Activated CD4-positive, CD25-positive, alpha-beta regulatory T cell (primary cell): Measurements from ENCODE around the gene TJP1.
"Not testable (repeated sequence)": the region's sequence is repeated elsewhere in the genome, so short reads cannot be mapped to it uniquely, and the experiment has no call there.

Experiments
- DNase-seq, 4 experiments: peaks; one replicate each; lab custom pipeline; 2025; lab: John Stamatoyannopoulos, UW

The TJP1 gene

GRCh38 chr15:29838352-29839010, 16.2 kb upstream of the TJP1 start:
- DNase-seq: no peak

DNA sequence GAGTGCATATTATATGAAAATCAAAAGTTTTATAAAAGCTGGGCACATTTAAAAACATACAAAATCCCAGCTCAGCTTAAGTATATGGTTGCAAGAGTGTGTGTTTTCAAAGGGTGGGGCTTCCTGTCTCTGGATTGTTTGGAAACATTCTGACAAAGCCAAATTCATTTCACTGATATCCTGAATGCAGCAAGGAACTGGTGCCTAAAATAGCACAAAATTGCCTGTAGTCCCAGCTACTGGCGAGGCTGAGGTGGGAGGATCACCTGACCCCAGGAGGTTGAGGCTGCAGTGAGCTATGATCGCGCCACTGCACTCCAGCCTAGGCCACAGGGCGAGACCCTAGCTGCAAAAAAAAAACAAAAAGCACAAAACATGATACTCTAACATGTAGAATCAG, 13.0 kb upstream of the TJP1 start:
- no peak for DNase-seq

DNA sequence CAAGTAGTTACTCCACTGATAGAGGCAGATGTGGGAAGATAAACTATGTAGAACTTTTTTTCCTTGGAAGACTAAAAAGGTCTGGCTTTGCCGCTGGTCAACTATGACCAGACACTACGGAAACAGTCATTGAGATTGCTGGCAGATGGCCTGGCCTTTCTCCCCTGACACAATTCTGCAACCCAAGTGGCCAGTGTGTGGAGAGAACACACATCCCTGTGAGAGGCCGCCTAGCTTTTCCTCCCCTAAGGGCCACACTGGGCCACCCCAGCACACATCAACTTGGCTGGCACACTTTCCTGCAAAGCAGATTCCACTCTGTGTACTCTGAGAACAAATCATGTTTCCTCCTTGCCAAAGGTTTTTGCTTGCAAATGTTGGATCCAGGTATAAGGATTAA, 10.4 kb upstream of the TJP1 start:
- DNase-seq: no peak

- no peak for DNase-seq
Observed at GRCh38 chr15:29826908-29827820, 4.9 kb upstream of the TJP1 start.

DNA sequence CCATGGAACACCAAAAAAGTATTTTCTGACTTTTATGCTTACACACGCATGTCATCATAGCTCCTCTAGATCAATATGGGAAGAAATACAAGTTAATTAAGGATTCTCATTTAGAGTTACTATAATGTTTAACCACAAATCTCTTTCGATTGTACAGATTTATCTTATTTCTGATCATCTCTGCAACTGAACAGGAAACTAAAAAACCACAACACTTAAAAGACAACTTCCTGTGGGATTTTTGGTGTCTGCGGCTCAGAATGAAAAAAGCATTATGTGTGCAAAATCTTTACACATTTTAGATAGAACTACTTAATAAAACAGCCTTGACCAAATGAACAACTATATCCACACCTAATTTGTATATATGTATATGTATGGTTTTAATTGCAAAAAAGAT, 3.0 kb upstream of the TJP1 start:
- DNase-seq: no peak

DNA sequence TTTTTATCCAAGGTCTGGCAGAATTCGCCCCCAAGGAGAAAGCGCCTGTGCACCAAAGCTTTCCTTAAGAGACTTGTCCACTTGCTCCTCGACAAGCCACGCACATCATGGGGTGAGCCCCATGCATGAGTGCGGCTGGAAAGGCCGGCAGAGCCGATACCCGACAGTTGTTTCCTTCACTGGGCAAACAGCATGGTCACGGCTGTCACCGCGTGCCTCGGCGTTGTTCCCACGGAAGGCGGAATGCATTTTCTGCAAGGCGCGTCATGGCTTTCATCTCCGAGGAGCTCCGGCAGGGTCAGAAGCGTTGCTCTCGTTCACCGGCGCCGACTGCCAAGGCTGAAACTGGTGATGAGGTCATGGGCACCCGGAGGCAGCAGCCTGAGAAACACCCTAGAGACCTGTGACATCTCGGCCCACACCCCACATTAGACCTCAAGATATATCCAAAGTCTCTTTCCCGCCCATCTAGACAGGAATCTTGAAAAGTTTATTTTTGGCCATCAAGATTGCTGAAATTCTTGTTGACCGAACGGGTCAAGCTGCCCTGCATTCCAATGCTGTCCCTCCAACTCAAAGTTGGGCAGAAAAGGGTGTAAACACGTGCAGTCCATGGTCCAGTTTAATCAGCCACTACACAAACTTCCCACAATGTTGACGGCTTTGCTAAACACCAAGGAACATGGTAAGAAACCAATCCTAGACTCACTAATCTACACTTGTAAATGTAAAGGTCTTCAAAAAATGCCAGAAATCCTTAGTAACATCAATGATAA, 604 bp upstream of the TJP1 start:
- no peak for DNase-seq

- no peak for DNase-seq
Observed at GRCh38 chr15:29821416-29822099, 710 bp downstream of the TJP1 start.

DNA sequence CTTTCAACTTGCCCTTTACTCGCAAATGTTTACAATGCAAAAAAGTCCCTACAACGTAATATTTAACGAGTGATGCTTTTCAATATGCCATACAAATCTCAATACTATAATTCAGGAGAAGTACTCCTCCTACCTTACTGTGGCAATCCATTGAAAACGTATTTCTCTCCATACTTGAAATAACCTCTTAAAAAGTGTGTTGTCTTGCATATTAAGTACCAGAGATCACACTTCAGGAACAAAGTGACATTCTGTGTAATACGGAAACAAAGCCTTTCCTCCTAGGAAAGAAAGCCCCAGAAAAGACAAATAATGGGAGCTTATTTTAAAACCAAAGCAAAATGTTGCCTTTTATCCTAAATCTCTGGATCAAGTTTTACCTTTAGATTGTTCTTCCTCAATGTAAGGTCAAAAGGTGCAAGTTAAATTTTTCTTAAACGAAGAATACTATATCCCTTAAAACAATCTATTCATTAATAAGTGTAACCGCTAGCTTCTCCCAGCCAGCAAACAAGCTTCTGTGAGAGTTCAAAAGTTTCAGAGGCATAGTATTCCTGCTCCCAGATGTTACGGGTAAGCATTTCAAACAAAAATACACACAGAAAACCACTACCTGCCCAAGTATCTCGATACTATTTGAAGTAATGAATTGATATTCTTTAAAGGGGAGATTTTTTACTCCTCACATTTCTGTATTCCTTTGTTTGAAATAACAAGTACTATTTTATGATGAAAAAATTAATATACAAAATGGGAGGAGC, 1.7 kb downstream of the TJP1 start:
- DNase-seq: no peak

DNA sequence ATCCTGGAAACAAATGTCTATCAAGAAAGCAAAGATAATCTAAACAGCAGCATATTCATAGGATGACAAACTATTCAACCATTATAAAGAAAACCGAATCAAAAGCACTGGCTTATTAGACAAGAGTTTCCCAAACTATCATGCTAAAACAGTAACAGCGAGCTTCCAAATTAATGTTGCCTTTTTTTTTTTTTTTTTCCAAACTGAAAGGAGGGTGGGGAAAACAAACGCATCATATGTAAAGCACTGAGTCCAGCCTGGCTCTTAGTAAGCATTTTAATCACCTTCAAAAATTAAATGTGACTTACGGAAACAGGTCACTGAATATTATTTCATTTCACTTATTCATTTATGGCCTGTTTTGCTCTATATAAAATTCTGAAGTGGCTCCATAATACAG, 2.3 kb downstream of the TJP1 start:
- DNase-seq: no peak

DNA sequence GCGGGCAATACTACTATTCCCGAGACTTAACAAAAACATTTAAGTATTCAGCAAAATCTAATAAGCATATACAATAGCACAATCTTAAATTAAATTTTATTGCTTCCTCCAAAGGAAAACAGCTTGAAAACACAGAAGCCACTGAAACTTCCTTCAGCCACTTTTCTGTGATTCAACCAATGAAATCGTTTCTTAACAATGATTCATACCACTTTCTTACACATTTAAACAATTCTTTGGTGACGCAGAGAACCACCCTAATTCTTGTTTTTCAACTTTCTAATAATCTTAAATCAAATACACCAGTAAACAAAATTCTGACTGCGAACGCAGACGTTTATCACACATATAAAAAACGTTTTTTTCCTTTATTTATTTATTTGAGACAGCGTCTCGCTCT, 4.1 kb downstream of the TJP1 start:
- no peak for DNase-seq

DNA sequence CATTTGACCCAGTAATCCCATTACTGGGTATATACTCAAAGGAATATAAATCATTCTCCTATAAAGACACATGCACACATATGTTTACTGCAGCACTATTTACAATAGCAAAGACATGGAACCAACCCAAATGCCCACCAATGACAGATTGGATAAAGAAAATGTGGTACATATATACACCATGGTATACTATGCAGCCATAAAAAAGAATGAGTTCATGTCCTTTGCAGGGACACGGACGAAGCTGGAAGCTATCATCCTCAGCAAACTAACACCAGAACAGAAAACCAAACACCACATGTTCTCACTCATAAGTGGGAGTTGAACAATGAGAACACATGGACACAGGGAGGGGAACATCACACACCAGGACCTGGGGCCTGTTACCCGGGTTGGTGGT, 4.8 kb downstream of the TJP1 start:
- DNase-seq: not testable (repeated sequence)

DNA sequence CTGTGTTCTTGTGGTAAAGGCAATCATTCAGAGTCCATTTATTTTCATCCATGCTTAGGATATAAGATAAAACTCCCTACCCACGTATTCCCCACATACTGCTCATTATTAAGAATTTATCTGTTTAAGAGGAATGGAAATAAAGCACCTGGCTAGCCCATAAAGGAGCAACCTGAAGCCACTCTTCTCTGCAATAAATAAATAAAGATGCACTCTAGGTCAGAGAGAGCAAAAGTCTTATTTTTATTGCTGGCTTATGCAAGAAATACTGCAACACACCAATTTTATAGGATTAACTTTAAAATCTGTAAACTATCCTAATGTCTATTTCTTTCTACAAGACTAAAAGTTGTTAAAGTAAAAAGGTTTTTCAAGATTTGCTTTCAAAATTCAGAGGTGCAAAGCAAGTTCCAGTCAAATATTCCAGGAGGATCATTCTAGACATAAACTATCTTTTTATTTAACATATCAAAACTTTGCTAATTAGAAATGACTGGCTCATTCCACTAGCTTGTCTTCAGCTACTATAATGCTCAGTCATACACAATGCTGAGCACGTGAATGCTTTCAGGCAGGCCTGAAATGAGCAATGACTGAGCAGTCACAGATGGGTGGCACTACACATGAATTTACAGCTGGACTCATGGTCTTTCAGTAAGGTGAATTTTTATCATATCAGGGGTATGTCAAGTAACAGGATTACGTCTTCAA, 7.1 kb downstream of the TJP1 start:
- DNase-seq: no peak

GRCh38 chr15:29813009-29813408, 9.3 kb downstream of the TJP1 start:
- no peak for DNase-seq

GRCh38 chr15:29812384-29812694, 9.9 kb downstream of the TJP1 start:
- DNase-seq: no peak

GRCh38 chr15:29811691-29812383, 10.4 kb downstream of the TJP1 start:
- DNase-seq: no peak

DNA sequence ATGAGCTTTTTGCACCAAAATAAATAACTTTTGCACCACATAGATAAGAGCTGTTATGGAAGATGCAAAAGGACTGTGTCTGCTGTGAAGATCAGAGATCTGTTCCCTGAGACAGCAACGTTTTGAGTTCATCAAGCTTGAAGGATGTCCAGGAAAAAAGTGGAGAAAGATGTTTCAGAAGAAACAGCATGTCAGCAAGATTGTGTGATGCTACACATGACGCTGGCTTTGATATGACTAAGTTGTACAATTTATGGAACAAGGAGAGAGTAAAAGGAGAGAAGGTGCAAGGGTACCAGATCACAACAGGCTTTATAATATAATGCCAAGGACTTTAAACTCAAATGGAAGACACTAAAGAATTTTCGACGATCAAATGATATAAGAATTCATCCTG, 16.6 kb downstream of the TJP1 start:
- no peak for DNase-seq

DNA sequence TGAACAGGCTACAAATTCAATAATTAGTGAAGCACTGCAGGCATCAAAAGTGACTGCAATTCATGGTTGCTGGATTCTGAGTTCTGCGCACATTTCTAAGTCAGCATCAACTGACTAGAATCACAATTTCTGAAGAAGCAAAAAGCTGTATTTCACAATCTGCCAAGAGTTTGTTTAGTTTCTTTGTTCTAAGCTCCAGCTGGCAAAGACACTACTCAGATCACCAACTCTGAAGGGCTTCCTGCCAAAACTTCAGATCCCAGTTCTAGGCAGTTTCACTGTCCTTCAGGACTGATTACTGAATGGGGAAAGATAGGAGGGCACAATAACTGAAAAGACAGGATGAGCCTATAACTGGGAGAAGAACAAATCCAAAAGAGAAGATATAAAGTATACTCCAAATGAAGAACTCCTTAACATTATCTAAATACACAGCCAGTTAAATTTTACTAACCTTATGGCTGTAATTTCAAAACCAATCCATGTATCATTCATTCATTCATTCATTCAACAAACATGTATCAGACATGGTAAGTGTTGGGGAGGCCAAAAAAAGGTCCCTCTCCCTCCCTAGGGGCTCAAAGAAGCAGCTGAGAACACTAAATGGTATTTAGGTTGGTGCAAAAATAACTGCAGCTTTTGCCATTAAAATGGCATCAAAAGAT, 17.1 kb downstream of the TJP1 start:
- no peak for DNase-seq

DNA sequence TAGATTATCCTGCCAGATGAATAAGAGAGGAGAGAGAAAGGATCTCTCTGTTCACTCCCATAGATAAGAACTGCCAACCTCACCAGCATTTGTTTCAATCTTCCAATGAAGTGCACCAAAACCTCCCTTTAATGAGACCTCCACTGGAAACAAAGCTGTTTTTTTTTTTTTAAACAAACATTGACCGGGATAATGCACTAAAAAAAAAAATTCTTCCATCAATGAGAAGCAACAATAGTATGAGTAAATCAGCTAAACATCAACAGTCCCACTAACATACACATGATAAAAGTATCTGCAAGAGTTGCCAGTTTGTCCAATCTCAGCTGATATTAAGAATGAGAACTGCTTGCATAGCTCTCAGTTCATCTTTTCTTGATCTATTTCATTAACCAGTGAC, 19.9 kb downstream of the TJP1 start:
- no peak for DNase-seq

GRCh38 chr15:29800491-29801366, 21.5 kb downstream of the TJP1 start:
- no peak for DNase-seq
